LHCN-M2 (cell line): Measurements from ENCODE around the gene PRLH. TPM values are rescaled to one million over a fixed set of nuclear protein-coding genes. Genes with fewer than 3 reads are reported as not detected.
"Not testable (repeated sequence)": the region's sequence is repeated elsewhere in the genome, so short reads cannot be mapped to it uniquely, and the experiment has no call there.

ENCODE experiments used
- DNase-seq: peaks from one replicate; pipeline ENCODE4 v3.0.0-alpha.2; 2012; ENCODE audit warnings: low read depth
- total RNA-seq: library from RNA; depleted of rRNA; stranded (reverse); fragments of >200 nt; gene quantifications from 2 replicates; pipeline ENCODE4 v1.2.3, GENCODE V29; 2014

Gene PRLH
- total RNA-seq, 1 experiment from 2014 or later = not detected

DNA sequence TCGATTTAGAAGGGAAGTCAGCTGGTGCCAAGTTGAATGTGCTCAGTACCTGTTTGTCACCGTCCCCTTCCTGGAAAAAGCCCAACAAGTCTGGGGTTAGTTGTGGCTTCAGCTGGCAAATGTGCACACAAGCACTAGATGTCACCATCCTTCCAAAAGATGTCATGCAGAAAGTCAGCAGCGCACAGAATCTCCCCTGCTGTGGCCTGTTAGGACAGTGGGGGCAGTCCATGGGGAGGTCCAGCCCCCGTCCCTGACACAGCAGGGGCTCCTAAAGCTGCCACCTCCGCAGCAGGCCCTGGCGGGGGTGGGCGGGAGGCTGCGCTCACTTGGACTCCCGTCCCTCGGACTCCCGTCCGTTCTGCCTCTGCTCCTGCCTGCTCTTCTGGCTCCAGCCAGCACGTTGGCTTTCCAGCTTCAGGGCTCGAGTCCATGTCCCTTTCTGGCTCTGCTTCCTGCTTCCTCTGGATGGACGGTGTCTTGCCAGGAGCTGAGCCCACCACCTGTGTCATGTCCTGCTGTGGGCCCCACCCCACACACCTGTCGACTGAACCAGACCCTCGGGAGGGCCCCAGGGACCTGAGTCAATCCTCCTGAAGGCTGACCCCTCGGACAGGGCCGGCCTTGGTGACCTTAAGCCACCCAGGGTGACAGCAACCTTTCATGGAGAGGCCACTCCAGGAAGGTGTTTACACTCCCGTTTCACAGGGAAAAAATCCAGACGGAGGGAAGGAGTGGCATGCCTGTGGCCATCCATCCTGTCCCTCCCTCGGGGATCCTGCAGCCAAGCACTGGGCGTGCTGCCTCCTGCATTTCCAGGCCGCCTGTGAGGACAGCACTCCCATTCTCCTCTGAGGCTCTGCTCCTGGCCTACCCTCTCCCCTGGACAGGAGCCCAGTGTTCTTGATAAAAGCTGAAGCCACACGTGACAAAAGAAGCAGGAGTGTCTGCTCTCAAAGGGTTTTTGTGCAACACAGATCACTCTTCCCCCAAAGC, 15.7 kb downstream of the PRLH start:
- peak; percentile 58 for DNase-seq

DNA sequence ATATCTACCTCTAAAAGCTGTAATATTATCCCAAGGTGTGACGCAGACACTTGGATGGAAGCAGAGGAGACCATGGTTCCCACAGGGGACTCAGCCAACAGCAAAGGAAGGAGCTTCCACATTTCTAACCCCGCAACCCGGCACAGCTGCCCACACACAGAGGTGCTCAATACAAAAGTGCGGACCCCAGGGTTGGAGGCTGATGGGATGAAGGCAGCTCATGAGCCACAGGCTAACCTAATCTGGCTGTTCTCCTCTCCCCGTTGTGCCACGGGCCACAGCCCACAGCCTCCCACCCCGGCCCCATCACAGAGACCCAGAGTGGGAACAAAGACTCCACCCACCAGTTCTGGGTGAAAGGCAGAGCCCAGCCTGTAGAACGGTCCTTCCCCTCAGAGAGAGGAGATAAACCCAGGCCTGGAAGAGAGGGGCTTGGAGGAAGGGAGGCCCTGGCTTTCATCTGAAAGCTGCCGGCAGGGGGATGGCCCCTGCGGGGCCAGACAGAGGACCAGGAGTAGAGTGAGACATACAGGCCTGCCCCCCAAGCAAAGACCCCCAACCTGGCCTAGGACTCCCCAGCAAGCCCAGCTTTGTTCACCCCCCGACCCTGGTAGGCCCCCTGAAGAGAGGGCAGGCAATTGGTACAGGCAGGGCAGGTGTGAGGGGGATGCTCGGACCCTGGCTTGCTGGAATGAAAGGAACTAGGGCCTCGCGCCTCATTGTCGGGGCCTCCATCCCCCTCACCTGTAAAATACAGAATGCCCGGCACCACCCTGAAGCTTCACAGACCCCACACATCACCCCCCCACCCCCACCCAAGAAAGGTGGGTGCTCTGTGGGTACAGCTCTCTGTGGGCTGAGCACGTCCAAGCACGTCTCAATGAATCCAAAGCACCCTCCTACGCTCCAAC, 17.3 kb downstream of the PRLH start:
- no peak for DNase-seq

DNA sequence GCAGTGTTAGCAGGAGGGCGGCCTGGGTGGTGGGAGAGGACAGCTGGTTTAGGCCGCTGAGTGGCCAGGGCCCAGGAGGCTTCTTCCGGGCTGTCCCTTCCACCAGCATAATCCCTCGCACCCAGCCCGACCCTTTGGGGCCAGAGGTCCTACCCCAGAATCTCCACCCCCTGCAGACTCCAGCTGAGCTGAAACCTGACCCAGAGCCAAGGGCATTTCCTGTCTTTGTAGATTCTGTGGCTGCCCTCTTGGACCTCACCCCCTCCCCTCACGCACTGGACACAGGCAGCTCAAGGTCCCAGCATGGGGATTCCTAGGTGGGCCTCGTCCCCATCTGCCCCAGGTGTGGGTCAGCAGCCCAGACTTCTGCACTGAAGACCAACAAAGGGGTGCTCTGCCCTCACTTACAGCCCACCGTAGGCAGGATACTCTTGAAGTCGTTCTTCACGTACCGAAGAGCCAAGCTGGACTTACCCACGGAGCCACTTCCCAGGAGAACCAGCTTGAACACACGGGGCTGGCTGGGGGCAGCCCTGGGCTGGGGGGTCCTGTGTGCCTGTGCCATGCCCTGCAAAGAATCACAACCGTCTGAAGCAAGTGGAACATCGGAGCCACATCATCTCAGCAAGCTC, 19.3 kb downstream of the PRLH start:
- no peak for DNase-seq

DNA sequence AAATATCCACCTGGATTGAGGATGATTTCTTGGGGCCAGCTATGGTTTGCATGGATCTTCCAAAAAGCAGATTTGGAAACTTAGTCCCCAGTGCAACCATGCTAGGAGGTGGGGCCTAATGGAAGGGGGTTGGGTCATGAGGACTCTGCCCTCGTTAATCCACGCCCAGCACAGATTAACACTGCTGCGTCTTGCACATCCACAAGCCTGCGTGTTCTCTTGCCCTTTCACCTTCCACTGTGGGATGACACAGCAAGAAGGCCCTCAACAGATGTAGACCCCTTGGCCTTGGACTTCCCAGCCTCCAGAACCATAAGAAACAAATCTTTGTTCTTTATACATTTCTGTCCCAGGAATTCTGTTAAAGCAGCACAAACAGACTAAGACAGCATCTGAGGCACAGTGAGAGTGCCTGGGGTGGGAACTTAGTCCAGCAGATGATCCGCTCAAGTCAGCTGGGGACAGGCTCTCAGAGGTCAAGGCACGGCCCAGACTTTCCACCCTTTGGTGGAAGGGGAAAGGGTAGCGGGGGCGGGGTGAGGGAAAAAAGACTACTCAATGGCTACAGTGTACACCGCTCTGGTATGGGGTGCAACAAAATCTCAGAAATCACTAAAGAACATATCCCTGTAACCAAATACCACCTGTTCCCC, 21.8 kb downstream of the PRLH start:
- DNase-seq = no peak

DNA sequence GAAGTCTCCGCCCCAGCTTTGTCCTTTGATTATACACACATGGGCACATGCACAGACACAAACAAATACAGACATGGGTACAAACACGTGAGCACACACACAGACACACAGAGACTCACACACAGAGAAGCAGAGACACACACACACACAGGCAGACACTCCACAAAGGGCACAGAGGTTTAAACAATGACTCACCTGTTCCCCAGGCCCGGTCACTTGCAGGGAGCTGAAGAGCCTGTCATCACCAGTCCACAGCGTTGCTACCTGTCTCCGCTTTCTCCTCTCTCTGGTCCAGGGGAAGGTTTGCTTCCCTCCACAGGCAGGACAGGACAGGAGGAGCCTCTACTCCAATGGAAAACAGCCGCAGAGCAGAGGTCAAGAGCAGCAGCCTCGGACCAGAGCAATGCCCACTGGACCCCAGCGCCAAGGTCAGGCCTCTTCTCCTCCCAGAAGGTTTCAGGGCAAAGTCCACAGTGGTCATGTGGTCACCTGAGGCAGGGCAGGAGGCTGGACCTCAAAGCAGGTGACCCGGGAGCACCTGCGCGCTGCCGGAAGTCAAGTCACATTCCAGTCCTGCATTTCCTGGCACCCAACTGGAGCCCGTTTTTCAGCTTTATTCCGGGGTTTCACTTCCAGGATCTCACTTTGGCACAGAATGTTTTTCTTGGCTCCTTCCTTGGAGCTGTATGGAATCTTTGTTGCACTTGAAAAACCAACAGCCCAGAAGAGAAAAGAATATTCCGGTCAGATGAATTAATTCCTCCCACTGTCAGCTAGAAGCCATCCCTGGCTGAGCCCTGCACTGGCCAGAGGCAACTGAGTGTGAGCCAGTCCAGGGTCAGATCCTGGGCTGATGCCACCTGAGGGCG, 24.1 kb downstream of the PRLH start, which contains the start of gene RAB17:
Gene RAB17, minus strand, starts transcription at position 463 of the 869 bp plus-strand sequence. CDS start 4,580 bp downstream, outside the sequence.
- no peak for DNase-seq

DNA sequence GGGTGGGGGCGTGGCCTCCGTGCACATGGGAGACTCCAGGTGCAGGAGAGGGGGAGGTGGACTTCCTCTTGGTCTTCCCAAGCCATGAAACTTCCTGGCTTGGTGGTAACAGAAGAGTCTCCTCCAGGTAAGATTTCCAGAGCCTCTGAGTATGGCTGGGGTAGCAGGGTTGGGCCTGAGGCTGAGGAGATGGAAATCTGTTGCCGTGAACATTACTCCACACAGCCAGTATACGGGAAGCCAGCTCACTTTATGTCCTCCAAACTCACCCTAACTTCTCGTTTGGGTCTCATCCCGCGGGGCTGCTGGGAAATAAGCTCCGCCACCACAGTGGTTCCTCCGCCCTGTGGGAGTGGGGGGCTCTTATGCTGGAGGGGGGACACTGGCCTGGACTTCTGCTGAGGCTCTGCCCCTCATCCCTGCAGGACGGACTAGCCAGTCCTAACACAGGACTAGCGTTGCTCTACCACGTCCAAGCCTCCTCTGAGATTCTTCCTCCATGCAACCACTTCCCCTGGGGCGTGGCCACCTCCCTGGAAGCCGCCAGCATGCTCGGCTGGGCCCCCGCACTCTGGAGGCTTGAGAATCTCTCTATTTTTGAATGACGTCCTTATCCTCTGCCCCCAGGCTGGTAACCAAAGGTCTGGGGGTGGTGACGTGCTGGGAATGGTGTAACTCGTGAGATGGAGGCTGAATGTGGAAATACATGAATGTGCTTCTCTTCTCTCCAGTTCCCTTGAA, 24.9 kb downstream of the PRLH start:
- DNase-seq = no peak

DNA sequence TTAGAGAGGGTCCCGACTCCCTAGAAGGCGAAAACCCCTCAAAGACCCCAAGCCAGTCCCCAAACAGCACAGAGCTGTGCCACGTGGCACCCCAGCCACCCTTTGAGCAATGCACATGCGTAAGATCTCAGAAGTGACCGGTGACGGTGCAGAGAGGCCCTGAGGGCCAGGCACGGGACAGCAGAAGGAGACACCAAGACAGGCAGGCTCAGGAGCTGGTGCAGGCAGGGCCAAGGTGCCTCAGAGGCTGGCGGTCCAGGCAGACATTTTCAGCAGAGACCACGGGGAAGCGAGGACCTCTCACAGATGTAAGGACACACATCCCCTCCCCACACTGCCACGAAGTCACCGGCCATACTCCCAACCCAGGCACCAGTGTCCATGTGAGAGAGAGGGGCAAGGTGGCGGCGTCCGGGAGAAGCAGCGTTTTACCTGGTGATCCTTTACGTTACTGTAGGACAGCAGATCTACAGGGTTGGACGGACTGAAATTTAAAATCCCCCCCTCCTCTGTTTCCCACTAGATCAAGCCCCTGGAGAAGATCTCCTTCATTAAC, 26.1 kb downstream of the PRLH start:
- DNase-seq = no peak

DNA sequence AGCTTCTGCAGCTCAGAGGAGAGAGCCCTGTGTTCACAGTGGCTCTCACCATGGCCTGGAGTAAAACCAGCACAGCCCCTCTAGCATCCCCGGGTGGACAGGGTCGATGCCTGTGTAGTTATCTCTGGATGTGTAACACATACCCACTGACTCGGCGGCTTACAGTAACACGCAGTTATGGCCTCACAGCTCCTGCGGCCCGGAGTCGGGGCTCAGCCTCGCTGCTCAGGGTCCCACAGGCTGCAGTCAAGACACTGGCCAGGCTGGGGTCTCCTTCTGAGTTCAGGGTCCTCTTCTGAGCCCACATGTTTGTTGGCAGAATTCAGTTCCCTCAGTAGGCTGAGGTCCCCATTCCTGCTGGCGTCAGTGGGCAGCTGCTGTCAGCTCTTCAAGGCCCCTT, 26.7 kb downstream of the PRLH start:
- DNase-seq = no peak

DNA sequence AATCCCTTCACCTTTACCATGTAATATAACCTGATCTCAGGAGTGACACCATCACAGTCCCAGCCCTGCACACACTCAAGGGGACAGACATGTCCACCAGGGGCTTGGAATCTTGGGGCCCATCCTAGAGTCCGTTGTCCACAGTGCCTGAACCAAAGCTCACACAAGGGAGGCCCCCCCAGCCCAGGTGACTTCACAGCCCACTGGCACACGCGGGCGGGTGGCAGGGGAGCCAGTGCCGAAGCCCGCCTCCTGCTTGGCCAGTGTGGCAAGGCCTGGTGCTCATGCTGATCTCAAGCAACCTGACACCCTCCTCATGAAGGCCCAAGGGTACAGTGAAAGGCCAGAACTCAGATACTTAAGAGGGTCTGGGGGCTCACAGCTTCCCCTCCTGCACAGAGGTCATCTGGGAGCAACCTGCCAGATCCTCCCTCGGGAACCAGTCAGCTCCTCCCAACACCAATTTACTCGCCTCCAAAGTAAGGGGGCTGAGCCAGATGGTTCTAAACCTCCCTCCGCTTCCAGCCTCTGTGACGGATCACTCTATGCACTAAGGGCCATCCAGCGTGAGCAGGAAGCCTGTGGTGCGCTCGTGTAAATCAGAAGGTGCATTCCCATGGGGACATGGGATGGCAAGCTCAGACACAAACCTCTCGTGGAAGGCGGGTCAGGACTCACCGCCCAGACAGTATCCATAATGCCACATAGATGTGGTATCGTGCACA, 27.4 kb downstream of the PRLH start:
- DNase-seq = no peak

DNA sequence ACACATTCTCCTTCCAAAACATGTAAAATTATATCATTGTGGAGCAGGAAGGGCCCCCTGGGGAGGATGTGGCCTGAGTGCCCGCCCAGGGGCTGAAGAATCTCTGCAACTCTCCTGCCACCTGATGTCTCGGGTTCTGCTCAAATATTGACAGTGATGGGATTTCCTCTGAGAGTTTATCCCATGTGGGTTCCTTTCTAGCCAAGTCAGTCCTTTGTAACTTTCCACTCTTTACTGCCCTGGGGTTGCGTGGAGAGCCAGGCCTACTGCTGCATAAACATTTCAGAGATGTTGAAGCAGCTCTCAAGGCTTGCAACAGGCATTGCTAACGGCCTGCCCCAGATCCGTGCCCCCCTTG, 28.1 kb downstream of the PRLH start:
- DNase-seq = no peak

DNA sequence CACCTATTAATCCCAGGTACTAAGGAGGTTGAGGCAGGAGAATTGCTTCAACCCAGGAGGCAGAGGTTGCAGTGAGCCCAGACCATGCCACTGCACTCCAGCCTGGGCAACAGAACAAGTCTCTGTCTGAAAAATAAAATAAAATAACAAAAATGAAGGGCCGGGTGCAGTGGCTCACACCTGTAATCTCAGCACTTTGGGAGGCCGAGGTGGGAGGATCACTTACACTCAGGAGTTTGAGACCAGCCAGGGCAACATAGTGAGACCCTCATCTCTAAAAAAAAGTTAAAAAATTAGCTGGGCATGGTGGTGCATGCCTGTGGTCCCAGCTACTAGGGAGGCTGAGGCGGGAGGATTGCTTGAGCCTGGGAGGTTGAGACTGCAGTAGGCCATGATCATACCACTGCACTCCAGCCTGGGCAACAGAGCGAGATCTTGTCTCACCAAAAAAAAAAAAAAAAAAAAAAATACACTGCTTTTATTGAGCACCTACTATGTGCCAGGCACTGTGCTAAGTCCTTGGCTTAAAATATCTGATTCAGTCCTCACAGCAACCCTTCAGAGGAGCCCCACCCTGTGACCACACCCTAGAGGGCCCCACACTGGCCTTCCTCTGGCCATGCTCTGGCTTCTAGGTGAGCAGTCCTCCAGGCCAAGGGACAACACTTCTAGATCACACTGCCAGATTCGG, 29.6 kb downstream of the PRLH start:
- DNase-seq = not testable (repeated sequence)

DNA sequence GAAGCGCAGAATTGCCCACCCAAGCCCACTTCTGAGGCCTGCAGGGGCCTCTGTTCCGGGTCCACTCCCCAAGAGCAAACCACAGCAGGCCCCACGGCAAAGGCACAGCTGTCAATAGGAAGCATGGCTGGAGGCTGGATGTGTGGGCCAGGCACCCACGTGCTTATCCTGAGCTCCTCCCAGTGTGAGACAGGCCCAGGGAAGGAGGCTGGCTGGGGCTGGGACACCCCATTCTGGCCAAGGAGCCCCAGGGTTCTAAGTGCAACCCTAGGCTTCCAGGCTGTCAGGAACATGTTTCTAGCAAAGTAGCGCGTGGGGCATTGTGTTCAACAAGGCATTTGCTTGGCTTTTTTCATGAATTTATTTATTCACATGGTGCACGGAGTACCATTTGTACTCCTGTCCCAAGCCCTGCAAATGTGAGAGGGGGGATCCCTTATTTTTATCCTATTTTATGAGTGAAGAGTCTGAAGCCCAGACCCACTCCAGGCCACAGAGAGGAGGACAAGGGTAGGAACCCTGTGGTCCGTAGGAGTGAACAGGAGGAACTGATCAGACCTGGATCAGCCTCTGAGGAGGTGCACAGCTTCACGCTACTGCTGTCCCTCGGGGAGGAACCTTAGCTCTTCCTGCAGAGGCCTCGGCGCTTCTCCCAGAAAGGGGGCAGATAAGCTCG, 30.3 kb downstream of the PRLH start:
- DNase-seq = no peak

DNA sequence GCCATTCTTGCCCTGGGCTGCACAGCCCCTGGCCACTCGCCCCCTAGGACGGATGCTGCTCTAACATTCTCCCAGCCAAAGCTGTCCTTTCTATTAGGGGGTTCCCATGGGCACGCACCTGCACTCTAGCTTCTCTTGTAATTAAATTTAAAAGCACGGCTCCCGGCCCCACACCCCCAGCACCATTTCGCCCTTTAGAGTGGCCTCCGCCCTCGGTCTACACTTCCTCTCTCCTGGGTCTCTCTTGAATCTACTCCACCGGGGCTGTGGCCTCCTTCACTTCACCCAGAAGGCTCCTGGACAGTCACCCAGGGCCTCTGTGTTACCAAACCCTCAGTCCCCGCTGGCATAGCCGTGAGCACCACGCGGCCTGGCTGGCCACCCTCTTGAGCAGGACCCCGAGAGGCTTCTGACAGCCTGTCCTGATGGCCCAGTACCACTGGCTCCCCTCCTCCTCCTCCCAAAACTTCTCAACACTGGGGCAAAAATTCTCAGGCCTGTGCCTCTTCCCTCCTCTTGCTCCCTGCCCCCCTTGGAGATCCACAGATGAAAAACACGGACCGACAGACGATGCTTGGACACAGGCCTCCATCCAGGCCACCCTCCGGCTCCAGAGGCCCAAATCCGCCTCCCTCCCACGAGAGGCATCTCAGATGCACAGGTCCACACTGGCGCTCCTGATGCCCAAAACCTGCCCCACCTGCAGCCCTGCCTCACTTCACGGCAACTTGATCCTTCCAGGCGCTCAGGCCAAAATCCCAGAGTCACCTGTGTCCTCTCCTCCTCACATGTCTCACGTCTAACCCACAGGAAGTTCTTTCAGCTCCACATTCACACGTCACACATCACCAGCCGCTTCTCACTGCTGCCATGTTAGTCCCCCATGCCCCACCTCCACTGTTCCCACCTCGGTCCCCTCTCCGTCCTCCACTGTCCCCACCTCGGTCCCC, 31.1 kb downstream of the PRLH start:
- DNase-seq = no peak

DNA sequence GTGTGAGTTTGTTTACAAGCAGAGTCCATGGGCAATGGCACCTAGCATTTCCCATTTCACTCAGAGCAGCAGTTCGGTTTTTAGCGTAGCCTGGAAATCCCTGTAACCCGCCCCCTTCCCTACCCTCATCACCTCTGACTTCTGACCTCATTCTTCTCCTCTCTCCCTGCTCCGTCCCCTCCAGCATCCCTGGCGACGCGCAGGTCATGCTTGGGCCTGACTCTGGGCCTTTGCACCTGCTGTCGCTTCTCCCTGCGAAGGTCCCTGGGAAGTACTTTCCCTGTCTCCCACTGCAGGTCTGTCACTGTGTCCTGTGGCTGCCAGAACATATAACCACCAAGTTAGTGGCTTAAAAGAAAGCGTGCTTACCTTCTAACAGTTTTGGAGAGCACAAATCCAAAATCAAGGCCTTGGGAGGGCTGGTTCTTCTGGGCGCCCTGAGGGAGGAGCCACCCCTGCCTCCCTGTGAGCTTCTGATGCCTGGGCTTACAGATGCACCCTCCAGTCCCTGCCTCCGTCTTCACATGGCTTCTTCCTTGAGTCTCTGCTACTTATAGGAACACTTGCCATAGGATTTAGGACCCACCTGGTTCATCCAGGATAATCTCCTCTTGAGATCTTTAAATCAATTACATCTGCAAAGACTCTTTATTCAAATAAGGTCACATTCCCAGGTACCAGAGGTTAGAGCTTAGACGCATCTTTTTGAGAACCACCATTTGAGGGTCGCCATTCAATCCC, 32.3 kb downstream of the PRLH start:
- DNase-seq = no peak

DNA sequence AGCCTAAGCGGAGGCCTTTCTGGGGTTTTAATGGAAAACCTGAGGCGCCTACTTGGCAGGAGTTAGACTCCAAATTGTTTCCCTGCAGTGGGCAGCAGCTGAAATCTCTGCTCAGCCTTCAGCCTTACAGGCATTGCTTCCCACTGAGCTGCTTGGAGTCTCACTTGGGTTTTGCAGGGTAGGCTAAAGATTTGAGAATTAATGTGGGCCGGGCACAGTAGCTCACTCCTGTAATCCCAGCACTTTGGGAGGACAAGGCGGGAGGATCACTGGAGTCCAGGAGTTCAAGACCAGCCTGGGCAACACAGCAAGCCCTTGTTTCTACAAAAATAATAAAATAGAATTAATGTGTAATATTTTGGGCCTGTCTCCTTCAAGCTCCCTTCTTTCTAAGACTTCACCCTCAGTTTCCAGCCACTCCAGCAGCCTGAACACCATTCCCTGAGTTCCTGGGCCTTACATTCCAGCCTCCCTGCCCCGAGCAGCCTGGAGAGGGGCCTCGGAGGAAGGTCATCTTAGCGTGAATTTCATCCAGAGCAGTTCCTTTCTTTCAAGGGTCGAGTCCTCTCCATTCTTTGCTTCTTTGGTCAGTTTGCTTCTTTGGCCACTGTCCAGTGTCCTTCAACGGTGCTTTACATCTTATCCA, 33.2 kb downstream of the PRLH start:
- no peak for DNase-seq
